SK-N-MC (cell line): ENCODE measurements around the gene ELFN1.

ENCODE experiments used
- DNase-seq: peaks from one replicate; pipeline ENCODE4 v3.0.0-alpha.2; 2011; ENCODE audit warnings: low read depth, low spot score
- H3K27ac ChIP-seq: fragments of 200-600 bp; sonication (generic); 2 replicates; pipeline ENCODE4 v1.5.1; 2016; ENCODE audit warnings: mixed run types
- H3K36me3 ChIP-seq: fragments of 200-600 bp; sonication (generic); 2 replicates; pipeline ENCODE4 v1.6.1; 2017; ENCODE audit warnings: antibody characterized with exemption, low read length, mixed read lengths; ENCODE audit not compliant: insufficient read depth
- H3K4me3 ChIP-seq: fragments of 200-600 bp; sonication (generic); 2 replicates; pipeline ENCODE4 v1.5.1; 2016
- H3K9ac ChIP-seq: fragments of 200-600 bp; sonication (generic); 2 replicates; pipeline ENCODE4 v1.8.0; 2017; ENCODE audit warnings: mixed run types, mixed read lengths; ENCODE audit not compliant: insufficient read length
- H3K9me3 ChIP-seq: fragments of 200-600 bp; sonication (generic); 2 replicates; pipeline ENCODE4 v1.6.1; 2017; ENCODE audit warnings: low read depth, mild to moderate bottlenecking, antibody characterized with exemption, low read length, moderate library complexity, mixed read lengths
- EZH2 ChIP-seq: fragments of 200-600 bp; sonication (generic); IDR thresholded peaks from one replicate; pipeline ENCODE4 v1.6.1; 2017; ENCODE audit warnings: antibody characterized with exemption
- FOXP2 ChIP-seq: optimal IDR thresholded peaks from 2 replicates; pipeline ENCODE3; 2011; ENCODE audit warnings: mild to moderate bottlenecking, moderate library complexity; ENCODE audit not compliant: insufficient read depth; ENCODE audit errors: extremely low read length, control extremely low read depth
- POLR2AphosphoS5 ChIP-seq: IDR thresholded peaks from 2 replicates; pipeline ENCODE4 v1.6.1; 2012; ENCODE audit warnings: mild to moderate bottlenecking, low read depth, low read length, borderline replicate concordance

Gene ELFN1

GRCh38 chr7:1741246-1741645, 71.2 kb downstream of the ELFN1 start:
- no peak for DNase-seq
- H3K4me3 ChIP-seq = no peak overlapping the region
- TF ChIP-seq POLR2AphosphoS5 = no peak
- TF ChIP-seq EZH2 = no peak
- TF ChIP-seq FOXP2 = no peak
- H3K36me3 ChIP-seq = no peaks in the 10 kb centered on the region
- no peak overlapping the region for H3K9ac ChIP-seq
- no peaks in the 10 kb centered on the region for H3K9me3 ChIP-seq
- H3K27ac ChIP-seq = no peak overlapping the region

- Histone ChIP-seq H3K9ac (no peak overlapping the region), H3K9me3 (no peaks in the 10 kb centered on the region), H3K27ac (no peak overlapping the region), H3K4me3 (no peak overlapping the region), H3K36me3 (no peaks in the 10 kb centered on the region)
- TF ChIP-seq FOXP2 (no peak), EZH2 (no peak), POLR2AphosphoS5 (no peak)
- DNase-seq = no peak
Measured at GRCh38 chr7:1741751-1742554, 71.9 kb downstream of the ELFN1 start.

- H3K36me3 ChIP-seq = no peaks in the 10 kb centered on the region
- H3K27ac ChIP-seq = no peak overlapping the region
- peak; percentile 10 for DNase-seq
- no peaks in the 10 kb centered on the region for H3K9me3 ChIP-seq
- TF ChIP-seq POLR2AphosphoS5 (no peak), EZH2 (no peak), FOXP2 (no peak)
- no peak overlapping the region for H3K9ac ChIP-seq
- H3K4me3 ChIP-seq = peak overlapping the region; percentile 63
Measured at GRCh38 chr7:1742555-1743303, 72.7 kb downstream of the ELFN1 start.

- no peak overlapping the region for H3K9ac ChIP-seq
- no peak overlapping the region for H3K27ac ChIP-seq
- H3K9me3 ChIP-seq = no peaks in the 10 kb centered on the region
- no peaks in the 10 kb centered on the region for H3K36me3 ChIP-seq
- no peak overlapping the region for H3K4me3 ChIP-seq
- TF ChIP-seq POLR2AphosphoS5 = no peak
- no peak for DNase-seq
Measured at GRCh38 chr7:1743481-1744230, 73.6 kb downstream of the ELFN1 start.

GRCh38 chr7:1744296-1745017, 74.4 kb downstream of the ELFN1 start:
- Histone ChIP-seq H3K9me3 (no peaks in the 10 kb centered on the region), H3K36me3 (no peaks in the 10 kb centered on the region), H3K9ac (no peak overlapping the region), H3K27ac (no peak overlapping the region), H3K4me3 (no peak overlapping the region)
- DNase-seq = no peak
- TF ChIP-seq POLR2AphosphoS5 (no peak), EZH2 (no peak), FOXP2 (no peak)

- no peaks in the 10 kb centered on the region for H3K36me3 ChIP-seq
- no peak overlapping the region for H3K9ac ChIP-seq
- no peak overlapping the region for H3K4me3 ChIP-seq
- H3K9me3 ChIP-seq = no peaks in the 10 kb centered on the region
- TF ChIP-seq POLR2AphosphoS5 (no peak), FOXP2 (no peak), EZH2 (no peak)
- DNase-seq = no peak
- no peak overlapping the region for H3K27ac ChIP-seq
Measured at GRCh38 chr7:1745018-1745532, 75.0 kb downstream of the ELFN1 start.

GRCh38 chr7:1745576-1746490, 75.8 kb downstream of the ELFN1 start:
- H3K9me3 ChIP-seq = no peaks in the 10 kb centered on the region
- DNase-seq = no peak
- H3K4me3 ChIP-seq = no peak overlapping the region
- TF ChIP-seq POLR2AphosphoS5 = no peak
- TF ChIP-seq EZH2 = no peak
- TF ChIP-seq FOXP2 = no peak
- no peak overlapping the region for H3K9ac ChIP-seq
- H3K36me3 ChIP-seq = no peaks in the 10 kb centered on the region
- H3K27ac ChIP-seq = no peak overlapping the region
